AML-193 (cell line): ENCODE results near the gene EIF4H.
"Not testable (repeated sequence)": the region's sequence is repeated elsewhere in the genome, so short reads cannot be mapped to it uniquely, and the experiment has no call there.

Source experiments
- DNase-seq, 2 experiments: peaks; one replicate each; lab custom pipeline; 2025; lab: John Stamatoyannopoulos, UW

EIF4H gene

DNA sequence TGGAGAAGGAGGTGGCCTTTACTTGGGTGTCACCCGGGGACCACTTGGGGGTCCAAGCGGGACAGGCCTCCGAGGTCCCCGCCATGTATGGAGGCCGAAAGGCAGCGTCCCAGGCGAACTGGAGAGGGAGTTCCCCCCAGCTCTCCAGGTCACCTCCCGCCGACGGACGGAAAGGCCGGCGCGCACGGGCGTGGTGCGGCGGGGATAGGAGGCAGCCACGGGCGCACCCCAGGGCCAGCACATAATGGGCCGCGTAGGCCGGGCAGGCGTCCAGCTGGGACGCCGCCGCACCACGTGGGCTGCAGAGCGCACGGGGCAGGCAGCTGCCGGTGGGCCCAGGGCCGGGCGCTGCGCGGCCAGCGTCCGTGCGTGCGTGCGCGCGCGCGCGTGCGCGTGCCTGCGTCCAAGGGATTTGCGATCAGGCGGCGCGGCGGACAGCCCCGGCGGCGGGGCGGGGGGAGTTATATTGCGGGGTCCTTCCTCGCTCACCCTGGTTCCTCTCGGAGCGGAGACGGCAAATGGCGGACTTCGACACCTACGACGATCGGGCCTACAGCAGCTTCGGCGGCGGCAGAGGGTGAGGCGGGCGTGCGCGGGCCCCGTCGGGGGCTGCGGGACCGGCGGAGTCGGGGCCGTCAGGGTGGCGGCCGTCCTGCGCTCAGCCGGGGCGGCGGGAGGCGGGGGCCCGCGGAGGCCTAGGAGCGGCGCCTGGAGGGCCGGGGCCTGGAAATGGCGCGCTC is at the start of gene EIF4H:
EIF4H (plus strand) TSS at position 491 of the 740 bp plus-strand sequence; CDS start at position 519, 28 bp downstream.
- DNase-seq: peak; percentile 80 to 88

DNA sequence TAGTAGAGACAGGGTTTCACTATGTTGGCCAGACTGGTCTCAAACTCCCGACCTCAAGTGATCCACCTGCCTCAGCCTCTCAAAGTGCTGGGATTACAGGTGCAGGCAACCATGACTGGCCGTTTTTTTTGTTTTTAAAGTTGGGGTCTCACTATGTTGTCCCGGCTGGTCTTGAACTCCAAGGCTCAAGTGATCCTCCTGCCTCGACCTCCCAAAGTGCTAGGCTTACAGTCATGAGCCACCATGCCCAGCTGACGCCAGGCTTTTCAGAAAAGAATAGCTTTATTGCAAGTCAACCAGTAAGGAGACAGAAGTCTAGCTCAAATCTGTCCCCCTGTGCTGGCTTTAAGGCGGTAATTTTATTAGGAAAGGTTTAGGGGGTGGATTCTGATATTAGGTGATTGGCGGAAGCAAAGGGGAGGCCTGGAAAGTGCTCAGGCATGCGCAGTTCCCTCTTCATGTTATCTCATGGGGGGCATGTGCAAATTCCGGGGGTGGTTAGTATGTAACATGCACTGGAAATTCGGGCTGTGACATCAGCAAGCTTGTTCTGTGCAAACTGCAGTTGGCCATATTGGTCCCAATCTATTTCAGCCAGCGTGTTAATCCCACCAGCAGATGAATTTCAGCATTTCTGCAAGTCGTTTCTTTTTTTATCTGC is 47.8 kb upstream of the EIF4H start:
- no peak for DNase-seq

DNA sequence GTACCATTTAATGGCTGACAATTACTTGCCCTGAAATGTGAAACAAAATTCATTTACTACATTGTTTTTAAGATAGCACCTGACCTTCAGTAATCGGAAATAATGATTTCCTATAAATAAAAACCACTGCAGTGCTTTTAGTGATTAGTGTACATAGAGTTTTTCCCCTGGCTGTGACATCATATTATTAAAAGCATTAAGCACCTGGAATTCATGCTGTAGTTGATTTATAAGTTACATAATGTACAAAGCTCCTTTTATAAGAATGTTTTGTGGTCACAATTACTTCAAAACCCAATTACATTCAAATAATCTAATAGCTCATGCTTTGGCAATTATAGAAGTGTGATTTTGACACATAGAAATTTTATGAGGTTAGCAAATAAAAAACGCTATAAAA is 44.3 kb upstream of the EIF4H start:
- DNase-seq: no peak

DNA sequence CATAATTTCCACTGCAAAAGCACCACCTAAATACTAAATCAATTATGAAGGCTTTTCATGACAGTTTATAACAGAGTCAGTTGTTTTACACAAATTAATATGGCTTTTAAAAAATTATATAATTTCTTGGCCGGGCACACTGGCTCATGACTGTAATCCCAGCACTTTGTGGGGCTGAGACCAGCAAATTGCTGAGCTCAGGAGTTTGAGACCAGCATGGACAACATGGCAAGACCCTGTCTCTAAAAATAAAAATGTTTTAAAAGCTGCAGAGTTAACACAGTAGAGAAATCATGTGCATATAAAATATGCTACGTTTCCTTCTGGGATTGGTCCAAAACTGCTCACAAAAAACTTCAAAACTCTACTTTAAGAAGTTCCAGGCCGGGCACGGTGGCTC is 43.6 kb upstream of the EIF4H start:
- no peak for DNase-seq

DNA sequence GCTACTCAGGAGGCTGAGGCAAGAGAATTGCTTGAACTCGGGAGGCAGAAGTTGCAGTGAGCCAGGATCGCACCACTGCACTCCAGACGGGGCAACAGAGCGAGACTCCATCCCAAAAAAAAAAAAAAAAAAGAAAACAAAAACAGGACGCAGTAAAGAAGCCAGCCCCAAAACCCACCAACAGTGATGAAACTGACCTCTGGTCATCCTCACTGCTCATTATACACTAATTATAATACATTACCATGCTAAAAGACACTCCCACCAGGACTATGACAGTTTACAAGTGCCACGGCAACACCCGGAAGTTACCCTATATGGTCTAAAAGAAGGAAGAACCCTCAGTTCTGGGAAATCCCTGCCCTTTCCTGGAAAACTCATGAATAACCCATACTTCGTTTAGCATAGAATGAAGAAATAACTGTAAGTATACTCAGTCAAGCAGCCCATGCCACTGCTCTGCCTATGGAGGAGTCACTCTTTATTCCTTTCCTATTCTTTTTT is 40.0 kb upstream of the EIF4H start:
- no peak for DNase-seq

DNA sequence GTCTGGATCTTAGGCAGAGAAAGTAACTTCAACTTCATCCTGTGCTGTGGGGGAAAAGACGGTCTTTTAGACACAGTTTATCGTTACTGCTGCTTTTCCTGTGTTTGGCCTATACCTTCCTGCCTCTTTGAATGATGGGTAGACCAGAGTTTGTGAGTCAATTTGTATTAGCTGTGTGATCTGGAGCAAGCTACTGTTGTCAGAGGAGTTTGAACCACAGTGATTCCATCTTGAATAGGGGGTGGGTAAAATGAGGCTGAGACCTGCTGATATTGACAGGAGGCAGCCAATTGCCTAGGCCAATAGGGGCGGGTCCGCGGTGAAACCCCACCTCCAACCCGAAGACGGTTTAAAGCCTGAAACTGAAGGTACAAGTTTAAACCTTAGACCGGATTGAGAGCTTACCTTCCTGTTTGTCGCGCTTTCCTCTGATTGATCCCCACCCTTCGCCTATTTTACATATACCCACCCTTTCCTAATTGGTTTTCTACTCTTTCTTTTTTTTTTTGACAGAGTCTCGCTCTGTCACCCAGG is 35.8 kb upstream of the EIF4H start:
- no peak for DNase-seq

DNA sequence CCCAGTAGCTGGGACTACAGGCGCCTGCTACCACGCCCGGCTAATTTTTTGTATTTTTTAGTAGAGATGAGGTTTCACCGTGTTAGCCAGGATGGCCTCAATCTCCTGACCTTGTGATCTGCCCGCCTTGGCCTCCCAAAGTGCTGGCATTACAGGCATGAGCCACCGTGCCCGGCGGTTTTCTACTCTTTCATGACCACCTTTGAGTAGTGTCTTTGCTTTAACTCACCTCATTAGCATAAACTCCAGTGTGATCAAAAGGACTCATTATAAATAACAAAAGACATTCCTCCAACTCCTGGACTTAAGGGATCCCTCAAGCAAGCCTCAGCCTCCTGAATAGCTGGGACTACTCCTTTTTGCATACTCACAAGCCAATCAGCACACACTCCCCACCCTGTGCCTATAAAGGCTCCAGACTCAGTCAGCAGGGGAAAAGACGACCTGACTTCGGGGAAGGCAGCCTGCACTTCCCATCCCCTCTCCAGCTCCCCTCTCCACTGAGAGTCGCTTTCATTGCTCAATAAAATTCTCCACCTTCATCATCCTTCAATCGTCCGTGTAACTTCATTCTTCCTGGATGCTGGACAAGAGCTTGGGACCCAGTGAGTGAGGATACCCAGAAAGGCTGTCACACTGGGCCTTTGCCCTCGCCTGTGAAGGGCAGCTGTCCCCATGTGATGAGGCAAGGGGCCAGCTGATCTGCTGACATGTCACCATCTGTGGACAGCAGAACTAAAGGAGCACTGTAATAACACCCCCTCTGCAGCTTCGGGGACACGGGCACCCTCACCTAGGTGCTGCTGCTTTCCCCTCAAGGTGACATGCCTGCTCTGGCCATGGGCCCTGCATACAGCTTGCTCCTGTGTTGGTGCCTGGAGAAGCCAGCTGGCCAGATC is 35.0 kb upstream of the EIF4H start:
- DNase-seq: no peak

DNA sequence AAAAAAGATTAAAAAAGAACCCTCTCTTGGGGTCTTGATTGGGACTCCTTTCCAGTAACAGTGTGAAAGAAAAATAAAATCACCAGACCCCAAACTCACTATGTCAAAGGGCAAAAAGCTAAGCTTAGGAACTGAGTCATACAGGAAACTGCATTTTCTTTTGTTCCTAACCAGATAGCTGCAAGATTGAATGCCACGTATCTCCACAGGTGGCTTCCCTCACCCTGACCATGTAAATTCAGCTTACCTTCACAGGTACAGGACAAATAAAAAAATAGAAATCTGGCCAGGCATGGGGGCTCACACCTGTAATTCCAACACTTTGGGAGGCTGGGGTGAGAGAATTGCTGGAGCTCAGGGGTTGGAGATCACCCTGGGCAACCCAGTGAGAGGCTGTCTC is 32.5 kb upstream of the EIF4H start:
- no peak for DNase-seq

DNA sequence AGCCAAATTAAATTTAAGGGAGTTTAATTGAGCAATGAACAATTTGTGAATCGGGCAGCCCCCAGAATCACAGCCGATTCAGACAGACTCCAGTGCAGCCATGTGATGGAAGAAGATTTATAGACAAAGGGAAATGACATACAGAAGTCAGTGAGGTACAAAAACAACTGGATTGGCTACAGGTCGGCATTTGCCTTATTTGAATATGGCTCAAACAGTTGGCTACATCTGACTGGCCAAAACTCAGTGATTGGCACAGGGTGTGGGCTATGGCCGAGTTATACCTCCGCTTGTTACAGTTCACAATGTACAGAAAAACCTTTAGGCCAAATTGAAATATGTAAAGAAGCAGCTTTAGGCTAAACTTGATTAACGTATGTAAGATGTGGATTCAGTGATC is 30.8 kb upstream of the EIF4H start:
- no peak for DNase-seq

DNA sequence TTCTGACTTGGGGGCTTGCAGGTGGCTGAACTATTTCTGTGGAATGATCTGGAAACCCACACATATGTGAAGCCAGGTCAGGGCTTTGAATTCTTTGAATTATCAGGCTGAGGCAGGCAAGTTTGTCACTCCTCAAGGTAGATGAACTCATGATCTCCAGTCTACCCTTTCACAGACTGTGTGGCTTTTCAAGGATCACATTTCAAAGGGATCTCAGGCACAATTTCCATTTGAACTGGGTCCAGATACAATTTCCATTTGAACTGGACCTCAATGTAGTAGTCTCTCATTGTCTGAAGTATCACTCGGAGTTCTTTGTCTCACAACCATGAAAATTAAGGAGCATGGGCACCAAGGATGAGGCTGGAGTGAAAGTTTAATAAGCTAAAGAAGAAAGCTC is 25.7 kb upstream of the EIF4H start:
- no peak for DNase-seq

DNA sequence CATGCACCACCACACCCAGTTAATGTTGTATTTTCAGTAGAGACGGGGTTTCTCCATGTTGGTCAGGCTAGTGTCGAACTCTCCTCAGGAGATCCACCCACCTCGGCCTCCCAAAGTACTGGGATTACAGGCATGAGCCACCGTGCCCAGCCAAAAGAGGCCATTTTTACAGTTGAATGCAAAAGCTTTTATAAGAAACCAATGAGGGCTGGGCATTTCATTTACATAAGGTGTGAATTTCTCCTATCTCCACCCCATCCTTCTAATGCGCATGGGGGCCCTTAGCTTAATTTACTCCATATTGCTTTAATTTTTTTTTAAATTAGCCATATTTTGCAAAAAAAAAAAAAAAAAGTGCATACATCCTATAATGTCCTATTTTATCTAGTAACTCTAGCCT is 25.1 kb upstream of the EIF4H start:
- no peak for DNase-seq

DNA sequence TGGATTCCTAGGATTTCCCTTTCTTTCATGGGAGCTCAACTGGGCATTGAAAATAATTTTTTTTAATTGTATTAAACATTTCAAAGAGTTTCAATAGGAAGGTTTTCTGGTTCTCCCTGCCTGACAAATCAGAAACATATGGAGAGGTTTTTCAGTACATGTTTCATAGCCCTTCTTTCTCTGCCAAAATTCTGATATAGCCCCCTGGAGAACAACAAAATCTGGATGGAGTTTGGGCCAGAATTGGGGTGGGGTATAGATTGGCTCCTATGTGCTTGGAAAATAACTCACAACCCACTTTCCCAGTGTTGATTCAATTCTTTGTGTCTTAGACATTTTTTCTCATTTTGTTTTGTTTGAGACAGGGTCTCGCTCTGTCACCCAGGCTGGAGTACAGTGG is 24.6 kb upstream of the EIF4H start:
- no peak for DNase-seq

DNA sequence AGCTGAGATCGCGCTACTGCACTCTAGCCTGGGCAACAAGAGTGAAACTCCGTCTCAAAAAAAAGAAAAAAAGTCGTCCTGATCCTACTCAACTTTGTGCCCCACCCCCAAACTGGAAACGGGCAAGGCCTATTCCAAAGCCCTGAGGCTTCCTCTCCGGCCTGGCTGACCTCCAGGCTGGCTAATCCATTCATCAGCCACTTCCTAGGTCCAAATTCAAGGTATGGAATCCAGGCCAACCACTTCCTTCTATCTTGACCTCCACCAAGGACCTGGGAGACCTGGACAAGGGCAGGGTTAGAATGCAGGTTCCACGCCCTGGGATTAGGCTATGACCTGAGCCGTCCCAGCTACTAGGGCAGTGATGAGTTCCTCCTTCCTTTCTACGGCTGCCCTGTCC is 20.4 kb upstream of the EIF4H start:
- no peak for DNase-seq

DNA sequence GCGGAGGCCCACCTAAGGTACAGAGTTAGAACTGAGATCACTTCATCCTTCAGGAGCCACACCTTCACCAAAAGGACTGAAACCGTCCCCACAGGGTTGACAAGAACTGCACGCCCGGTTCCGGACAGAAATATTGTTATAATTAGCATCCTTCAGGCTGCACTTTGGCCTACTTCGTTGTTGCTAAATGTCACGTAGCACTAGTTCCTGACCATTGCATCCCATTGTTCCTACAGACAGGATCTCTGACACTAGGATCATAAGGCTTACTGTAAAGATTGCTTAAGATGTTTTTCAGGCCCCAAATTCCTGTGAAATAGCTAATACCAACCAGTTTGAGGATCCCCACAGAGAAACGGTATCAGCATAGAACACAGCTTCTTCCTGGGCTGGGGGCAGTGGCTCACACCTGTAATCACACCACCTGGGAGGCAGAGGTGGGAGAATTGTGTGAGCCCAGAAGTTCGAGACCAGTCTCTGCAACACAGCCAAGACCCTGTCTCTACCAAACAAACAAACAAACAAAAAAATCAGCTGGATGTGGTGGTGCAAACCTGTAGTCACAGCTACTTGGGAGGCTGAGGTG is 18.3 kb upstream of the EIF4H start:
- no peak for DNase-seq

DNA sequence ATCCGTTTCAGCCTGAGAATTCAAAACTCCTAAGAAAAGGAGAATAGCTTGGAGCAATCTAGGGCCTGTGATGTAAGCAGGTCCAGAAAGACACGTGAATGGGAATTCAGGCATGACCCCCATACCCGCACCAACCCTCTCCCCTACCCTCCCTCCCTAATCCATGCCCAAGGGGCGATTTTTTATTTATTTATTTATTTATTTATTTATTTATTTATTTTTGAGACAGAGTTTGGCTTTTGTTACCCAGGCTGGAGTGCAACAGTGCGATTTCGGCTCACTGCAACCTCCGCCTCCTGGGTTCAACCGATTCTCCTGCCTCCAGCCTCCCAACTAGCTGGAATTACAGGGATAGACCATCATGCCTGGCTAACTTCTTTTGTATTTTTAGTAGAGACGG is 16.6 kb upstream of the EIF4H start:
- DNase-seq: no peak

DNA sequence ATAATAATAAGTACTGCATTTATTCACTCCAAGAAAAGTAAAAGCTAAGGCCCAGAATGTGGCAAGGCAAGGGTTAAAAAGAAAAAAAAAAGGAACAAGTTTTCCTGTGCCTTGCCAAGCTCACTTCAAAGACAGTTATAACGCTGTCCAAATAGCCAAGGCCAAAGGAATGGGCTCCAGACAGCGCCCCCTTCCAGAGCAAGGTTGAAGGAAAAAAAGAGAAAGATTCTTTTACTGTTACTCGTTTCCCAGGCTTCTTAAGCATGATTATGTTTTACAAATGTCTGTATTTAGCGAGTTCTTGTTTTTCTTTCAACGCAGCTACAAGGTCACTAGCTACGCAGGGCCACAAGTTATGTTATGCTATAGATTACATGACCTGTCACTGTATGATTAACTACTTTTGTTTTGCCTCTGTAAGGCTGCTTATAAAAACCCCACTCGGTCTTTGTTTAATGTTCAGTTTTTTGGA is 9.1 kb upstream of the EIF4H start:
- DNase-seq: peak; percentile 28 to 36

DNA sequence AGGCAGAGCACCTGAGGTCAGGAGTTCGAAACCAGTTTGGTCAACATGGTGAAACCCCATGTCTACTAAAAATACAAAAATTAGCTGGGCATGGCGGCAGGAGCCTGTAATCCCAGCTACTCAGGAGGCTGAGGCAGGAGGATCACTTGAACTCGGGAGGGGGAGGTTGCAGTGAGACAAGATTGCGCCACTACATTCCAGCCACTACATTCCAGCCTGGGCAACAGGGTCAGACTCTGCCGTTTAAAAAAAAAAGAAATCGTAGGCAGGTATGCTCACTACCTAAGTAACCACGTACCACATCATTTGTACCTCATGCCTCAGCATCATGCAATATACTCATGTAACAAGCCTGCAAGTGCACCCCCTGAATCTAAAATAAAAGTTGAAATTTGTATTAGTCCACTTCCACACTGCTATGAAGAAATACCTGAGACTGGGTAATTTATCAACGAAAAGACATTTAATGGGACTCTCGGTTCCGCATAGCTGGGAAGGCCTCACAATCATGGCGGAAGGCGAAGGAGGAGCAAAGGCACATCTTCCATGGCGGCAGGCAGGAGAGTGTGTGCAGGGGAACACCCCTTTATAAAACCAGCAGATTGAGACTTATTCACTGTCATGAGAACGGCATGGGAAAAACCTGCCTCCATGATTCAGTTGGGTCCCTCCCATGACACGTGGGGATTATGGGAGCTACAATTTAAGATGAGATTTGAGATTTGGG is 8.1 kb upstream of the EIF4H start:
- no peak for DNase-seq

DNA sequence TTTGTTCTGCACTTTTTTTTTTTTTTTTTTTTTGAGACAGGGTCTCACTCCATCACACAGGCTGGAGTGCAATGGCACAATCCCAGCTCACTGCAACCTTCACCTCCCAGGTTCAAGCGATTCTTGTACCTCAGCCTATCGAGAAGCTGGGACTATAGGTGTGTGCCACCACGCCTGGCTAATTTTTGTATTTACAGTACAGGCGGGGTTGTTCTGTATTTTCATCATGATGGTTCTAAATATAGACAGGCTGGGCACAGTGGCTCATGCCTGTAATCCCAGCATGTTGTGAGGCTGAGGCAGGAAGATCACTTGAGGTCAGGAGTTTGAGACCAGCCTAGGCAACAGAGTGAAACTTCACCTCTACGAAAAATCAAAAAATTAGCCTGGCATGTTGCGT is 6.8 kb upstream of the EIF4H start:
- DNase-seq: not testable (repeated sequence)

DNA sequence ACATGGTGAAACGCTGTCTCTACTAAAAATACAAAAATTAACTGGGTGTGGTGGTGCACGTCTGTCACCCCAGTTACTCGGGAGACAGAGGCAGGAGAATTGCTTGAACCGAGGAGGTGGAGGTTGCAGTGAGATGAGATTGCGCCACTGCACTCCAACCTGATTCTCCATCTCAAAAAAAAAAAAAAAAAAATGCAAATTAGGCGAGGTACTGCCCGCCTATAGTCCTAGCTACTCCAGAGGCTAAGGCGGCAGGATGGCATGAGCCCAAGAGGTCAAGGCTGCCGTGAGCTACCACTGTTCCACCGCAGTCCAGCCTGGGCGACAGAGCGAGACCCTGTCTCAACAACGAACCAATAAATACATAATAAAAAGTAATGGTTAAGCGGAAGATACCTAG is 1.1 kb upstream of the EIF4H start:
- DNase-seq: no peak

DNA sequence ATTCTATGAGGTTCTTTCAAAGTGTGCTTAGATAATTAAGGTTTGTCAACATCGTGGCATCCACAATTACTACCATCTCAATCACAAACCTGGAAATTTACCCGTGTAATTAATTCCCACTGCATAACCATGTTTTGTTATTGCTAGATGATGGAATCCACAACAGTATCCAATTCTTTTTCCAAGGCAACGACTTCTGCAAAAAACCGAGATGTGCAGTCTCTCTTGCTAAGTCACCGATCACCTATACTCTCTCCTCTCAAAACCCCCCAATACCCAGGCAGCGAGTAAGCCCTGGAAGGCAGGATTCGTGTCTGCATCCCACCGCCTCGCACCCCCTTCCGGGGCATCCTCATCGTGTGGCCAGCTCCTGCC is 678 bp upstream of the EIF4H start:
- no peak for DNase-seq

DNA sequence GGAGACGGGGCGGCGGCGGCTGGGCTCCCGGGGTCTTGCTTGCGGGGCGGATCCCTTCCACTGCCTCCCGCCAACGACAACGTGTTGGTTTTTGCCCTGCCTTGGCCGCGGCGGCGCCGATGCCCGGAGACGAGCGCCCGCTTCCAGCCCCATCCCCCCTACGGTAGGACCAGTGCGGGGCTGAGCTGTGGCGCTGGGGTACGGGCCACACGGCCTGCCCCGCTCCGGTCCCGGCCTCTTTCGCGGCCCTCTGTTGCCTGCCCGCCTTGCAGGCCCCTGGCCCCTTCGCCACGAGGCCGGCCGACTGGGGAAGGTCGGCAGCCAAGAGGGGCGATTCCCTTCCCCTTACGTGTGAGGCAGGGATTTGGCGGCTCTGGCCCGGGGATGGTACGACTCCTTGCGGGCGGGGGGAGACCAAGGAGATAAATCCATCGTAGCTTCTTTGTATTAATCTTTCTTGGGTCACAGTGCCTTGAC is 488 bp downstream of the EIF4H start:
- no peak for DNase-seq
